IMR-90 (cell line): Measurements from ENCODE around the gene VAC14. TPM values are rescaled to one million over a fixed set of nuclear protein-coding genes. Genes with fewer than 3 reads are reported as not detected.

Source experiments
- ATAC-seq: fragments of 200-7000 bp; cut with Tn5 transposase; 2 replicates; pipeline ENCODE4 v1.9.1; 2020; ENCODE audit warnings: low read depth, mild to moderate bottlenecking, moderate library complexity
- BruUV-seq: library from RNA; stranded (reverse); fragments of 400-500 nt; replicated peaks from 2 replicates; lab custom pipeline; 2021; lab: Mats Ljungman, UMichigan
- CTCF ChIA-PET: fragments of 300-600 bp; formaldehyde crosslinking; extraction: SDS; loops from one replicate; lab custom pipeline; 2021; ENCODE audit warnings: antibody characterized with exemption; lab: Yijun Ruan, JAX
- POLR2A ChIA-PET: fragments of 300-600 bp; sonication (Branson Sonifier 250); formaldehyde crosslinking; loops from one replicate; lab custom pipeline; 2022; ENCODE audit warnings: antibody characterized with exemption; ENCODE audit not compliant: unreplicated experiment; lab: Charles Lee
- DNase-seq: peaks from one replicate; pipeline ENCODE4 v3.0.0; 2013
- H2AFZ ChIP-seq: replicated peaks from 2 replicates; pipeline ENCODE3; 2013; ENCODE audit warnings: low read length, mild to moderate bottlenecking; ENCODE audit not compliant: poor library complexity
- H2AK5ac ChIP-seq: 2 replicates; pipeline ENCODE4 v1.6.1; 2013; ENCODE audit warnings: low read depth, low read length, inconsistent platforms
- H2AK9ac ChIP-seq: replicated peaks from 2 replicates; pipeline ENCODE3; 2013; ENCODE audit warnings: mild to moderate bottlenecking, low read depth, low read length, moderate library complexity; ENCODE audit not compliant: poor library complexity
- H2BK120ac ChIP-seq: 2 replicates; pipeline ENCODE4 v1.6.1; 2013; ENCODE audit warnings: low read depth, low read length, inconsistent platforms
- H2BK15ac ChIP-seq: 3 replicates; pipeline ENCODE4 v1.6.1; 2013; ENCODE audit warnings: low read depth, low read length, inconsistent platforms
- H2BK20ac ChIP-seq: 2 replicates; pipeline ENCODE4 v1.6.1; 2013; ENCODE audit warnings: low read depth, mild to moderate bottlenecking, inconsistent platforms, low read length, moderate library complexity
- H2BK5ac ChIP-seq: 2 replicates; pipeline ENCODE4 v1.6.1; 2013; ENCODE audit warnings: mild to moderate bottlenecking, low read depth, low read length, inconsistent platforms; ENCODE audit not compliant: poor library complexity, severe bottlenecking
- H3K14ac ChIP-seq: replicated peaks from 2 replicates; pipeline ENCODE4 v1.6.1; 2013; ENCODE audit warnings: low read depth, low read length, inconsistent platforms
- H3K18ac ChIP-seq: 2 replicates; pipeline ENCODE4 v1.6.1; 2013; ENCODE audit warnings: low read depth, low read length, control low read depth
- H3K23ac ChIP-seq: 2 replicates; pipeline ENCODE4 v1.6.1; 2013; ENCODE audit warnings: low read depth, low read length, inconsistent platforms
- H3K27ac ChIP-seq: 2 replicates; pipeline ENCODE4 v1.5.1; 2013; ENCODE audit warnings: mild to moderate bottlenecking, control low read depth, low read length; ENCODE audit not compliant: insufficient read depth
- H3K27me3 ChIP-seq: 2 replicates; pipeline ENCODE4 v1.6.1; 2013; ENCODE audit warnings: low read length; ENCODE audit not compliant: control insufficient read depth, insufficient read depth
- H3K36me3 ChIP-seq: 2 replicates; pipeline ENCODE4 v1.6.1; 2013; ENCODE audit warnings: low read length, mixed read lengths; ENCODE audit not compliant: control insufficient read depth, insufficient read depth
- H3K4ac ChIP-seq: 2 replicates; pipeline ENCODE4 v1.6.1; 2013; ENCODE audit warnings: low read depth, low read length, inconsistent platforms
- H3K4me1 ChIP-seq: 2 replicates; pipeline ENCODE4 v1.6.1; 2013; ENCODE audit warnings: low read length, mixed read lengths; ENCODE audit not compliant: control insufficient read depth, insufficient read depth
- H3K4me2 ChIP-seq: 2 replicates; pipeline ENCODE4 v1.6.1; 2013; ENCODE audit warnings: low read depth, mild to moderate bottlenecking, control low read depth, low read length, moderate library complexity
- H3K4me3 ChIP-seq: 2 replicates; pipeline ENCODE4 v1.5.1; 2013; ENCODE audit warnings: low read depth, mild to moderate bottlenecking, control low read depth, low read length, moderate library complexity; ENCODE audit not compliant: insufficient read depth
- H3K56ac ChIP-seq: 2 replicates; pipeline ENCODE4 v1.6.1; 2013; ENCODE audit warnings: low read length, inconsistent platforms; ENCODE audit not compliant: insufficient read depth; ENCODE audit errors: extremely low read depth
- H3K79me1 ChIP-seq, 2 experiments: 2 replicates each; pipeline ENCODE4 v1.6.1; 2013; ENCODE audit warnings: low read length in 2 of 2, inconsistent platforms in 1 of 2, low read depth in 1 of 2
- H3K9ac ChIP-seq: 2 replicates; pipeline ENCODE4 v1.6.1; 2013; ENCODE audit warnings: low read depth, low read length, control low read depth
- H3K9me1 ChIP-seq: 2 replicates; pipeline ENCODE4 v1.6.1; 2013; ENCODE audit warnings: low read length, inconsistent platforms; ENCODE audit not compliant: insufficient read depth
- H3K9me3 ChIP-seq: 2 replicates; pipeline ENCODE4 v1.6.1; 2013; ENCODE audit warnings: low read length; ENCODE audit not compliant: control insufficient read depth, insufficient read depth
- H4K20me1 ChIP-seq: 2 replicates; pipeline ENCODE4 v1.6.1; 2013; ENCODE audit warnings: low read length, inconsistent platforms; ENCODE audit not compliant: insufficient read depth
- H4K5ac ChIP-seq: 2 replicates; pipeline ENCODE4 v1.6.1; 2013; ENCODE audit warnings: mild to moderate bottlenecking, low read depth, low read length, control low read depth
- H4K8ac ChIP-seq, 2 experiments: 2 replicates each; pipeline ENCODE4 v1.6.1; 2013; ENCODE audit warnings: low read depth in 2 of 2, low read length in 2 of 2, control low read depth in 1 of 2, inconsistent platforms in 1 of 2
- H4K91ac ChIP-seq: 2 replicates; pipeline ENCODE4 v1.6.1; 2013; ENCODE audit warnings: low read depth, low read length, inconsistent platforms; ENCODE audit not compliant: insufficient read depth
- BHLHE40 ChIP-seq: fragments of 150-350 bp; IDR thresholded peaks from 2 replicates; pipeline ENCODE4 v1.6.1; 2016; ENCODE audit warnings: mild to moderate bottlenecking, low read depth, low read length
- CEBPB ChIP-seq: IDR thresholded peaks from 2 replicates; pipeline ENCODE4 v1.6.1; 2012; ENCODE audit warnings: low read depth, low read length, improper control_type of control experiment
- CHD1 ChIP-seq: IDR thresholded peaks from 2 replicates; pipeline ENCODE4 v1.6.1; 2012; ENCODE audit warnings: low read depth, low read length, improper control_type of control experiment
- MAFK ChIP-seq: IDR thresholded peaks from 2 replicates; pipeline ENCODE4 v1.6.1; 2012; ENCODE audit warnings: low read depth, low read length, improper control_type of control experiment
- MAZ ChIP-seq: IDR thresholded peaks from 2 replicates; pipeline ENCODE4 v1.6.1; 2012; ENCODE audit warnings: low read depth, mild to moderate bottlenecking, low read length, improper control_type of control experiment, moderate library complexity, borderline replicate concordance
- MXI1 ChIP-seq: IDR thresholded peaks from 2 replicates; pipeline ENCODE4 v1.6.1; 2012; ENCODE audit warnings: low read depth, mild to moderate bottlenecking, low read length, moderate library complexity, borderline replicate concordance
- NFE2L2 ChIP-seq: fragments of 150-350 bp; IDR thresholded peaks from 2 replicates; pipeline ENCODE4 v1.6.1; 2016; ENCODE audit warnings: low read depth, mild to moderate bottlenecking, low read length
- POLR2A ChIP-seq: IDR thresholded peaks from 2 replicates; pipeline ENCODE4 v1.6.1; 2012; ENCODE audit warnings: mild to moderate bottlenecking, low read depth, low read length
- RAD21 ChIP-seq: IDR thresholded peaks from 2 replicates; pipeline ENCODE4 v1.6.1; 2012; ENCODE audit warnings: low read length, improper control_type of control experiment
- RCOR1 ChIP-seq: IDR thresholded peaks from 2 replicates; pipeline ENCODE4 v1.6.1; 2012; ENCODE audit warnings: mild to moderate bottlenecking, low read length, improper control_type of control experiment; ENCODE audit not compliant: insufficient replicate concordance
- RFX5 ChIP-seq: IDR thresholded peaks from 2 replicates; pipeline ENCODE4 v1.8.0; 2012; ENCODE audit warnings: low read depth, mild to moderate bottlenecking, low read length, moderate library complexity
- SMC3 ChIP-seq: fragments of 150-350 bp; IDR thresholded peaks from 2 replicates; pipeline ENCODE4 v1.6.1; 2016; ENCODE audit warnings: low read depth, mild to moderate bottlenecking, antibody characterized with exemption, low read length, moderate library complexity
- WGBS, 2 experiments: methylation state at CpG; one replicate each; pipeline versions ENCODE4 v1.1.5 to v1.1.7; 2013; ENCODE audit warnings: missing lambda C conversion rate in 2 of 2; ENCODE audit not compliant: insufficient read length in 1 of 2; ENCODE audit errors: extremely low coverage in 2 of 2; 5-methylcytosine and 5-hydroxymethylcytosine counted together
- dilution Hi-C: fragments of 300-500 bp; cut with HindIII; formaldehyde crosslinking; loops from one replicate; pipeline ENCODE4 v1.14.3; 2018; ENCODE audit warnings: low sequenced_read_pairs; ENCODE audit not compliant: unreplicated experiment
- in situ Hi-C: fragments of 300-500 bp; cut with MboI; formaldehyde crosslinking; loops from 3 replicates; pipeline ENCODE4 v1.14.3; 2019; ENCODE audit warnings: low sequenced_read_pairs, inconsistent platforms, mixed read lengths
- intact Hi-C: fragments of 100-400 bp; cut with micrococcal nuclease; formaldehyde crosslinking; loops from 2 replicates; pipeline ENCODE4 v1.10.0; 2022
- polyA plus RNA-seq, 3 experiments: library from polyadenylated mRNA; depleted of rRNA; stranded (reverse); fragments of >200 nt; gene quantifications; 2 replicates each; pipeline ENCODE4 v1.2.3, GENCODE V29; 2012; ENCODE audit warnings: low replicate concordance in 1 of 3
- total RNA-seq: library from RNA; depleted of rRNA; stranded (reverse); fragments of >200 nt; gene quantifications from 2 replicates; pipeline ENCODE4 v1.2.3, GENCODE V29; 2012
- TF ChIP-seq, protein P1 (sequence below): fragments of 150-350 bp; IDR thresholded peaks from 2 replicates; pipeline ENCODE4 v1.6.1; 2016; ENCODE audit warnings: low read depth, mild to moderate bottlenecking, low read length, moderate library complexity, borderline replicate concordance
- TF ChIP-seq, protein P2 (sequence below): fragments of 150-350 bp; IDR thresholded peaks from 2 replicates; pipeline ENCODE4 v1.6.1; 2017; ENCODE audit warnings: mild to moderate bottlenecking, antibody characterized with exemption, low read length, low read depth
- TF ChIP-seq, protein P3 (sequence below): conservative IDR thresholded peaks from 2 replicates; pipeline ENCODE4 v1.5.1; 2012; ENCODE audit warnings: mild to moderate bottlenecking, low read depth, low read length, improper control_type of control experiment

VAC14 gene
- total and polyA plus RNA-seq, 2 of the 4 experiments (the other 2 are of a cell fraction), result 21.1 to 40.2 TPM

DNA sequence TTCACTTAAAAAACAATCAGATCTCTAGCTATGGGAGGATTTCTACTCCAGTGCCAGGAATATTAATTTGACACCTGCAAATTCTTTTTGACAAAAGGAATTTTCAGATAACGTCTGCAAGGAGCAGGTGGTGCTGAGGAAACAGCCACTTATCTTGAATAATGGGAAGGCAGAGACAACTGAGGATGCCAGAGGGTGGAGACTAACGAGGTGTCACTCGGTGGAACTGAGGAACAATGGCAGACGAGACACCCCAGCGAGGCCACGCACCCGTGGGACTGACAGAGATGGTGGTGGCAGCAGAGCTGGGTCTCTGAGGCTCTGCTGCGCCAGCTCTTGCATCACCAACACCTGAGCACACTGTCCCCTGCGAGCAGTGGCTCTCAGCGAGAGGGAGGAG lies 42.2 kb downstream of the VAC14 start:
- ChIA-PET CTCF (no interaction called here), POLR2A (no interaction called here)
- in situ Hi-C loops, result no loop called here
- Histone ChIP-seq H3K4me1 (peaks cover 20% of the 10 kb centered on the region), H3K9me3 (no peaks in the 10 kb centered on the region), H3K79me1 (peaks cover 0 to 33% of the 10 kb centered on the region in 2 experiments; a peak in 2 of 4 replicates), H3K14ac (no peak overlapping the region), H2BK20ac (no peak overlapping the region), H3K9ac (no peak overlapping the region), H3K36me3 (peaks cover 9% of the 10 kb centered on the region), H2BK5ac (no peak overlapping the region), H3K4me3 (no peak overlapping the region), H4K5ac (no peak overlapping the region), H3K4ac (peak overlapping the region; percentile 25; the same call in 1 of the 2 replicates), H2AK9ac (peak overlapping the region; percentile 34), H3K18ac (no peak overlapping the region), H2AK5ac (peak overlapping the region; percentile 72), H2BK15ac (no peak overlapping the region), H3K9me1 (peaks cover 21% of the 10 kb centered on the region), H2AFZ (peak overlapping the region; percentile 16), H4K8ac (no peak overlapping the region), H3K27ac (no peak overlapping the region), H3K27me3 (no peaks in the 10 kb centered on the region), H3K23ac (no peak overlapping the region), H4K20me1 (no peaks in the 10 kb centered on the region; the same call in 1 of the 2 replicates), H2BK120ac (no peak overlapping the region), H3K56ac (no peak overlapping the region), H4K91ac (peak overlapping the region; percentile 27; the same call in 1 of the 2 replicates), H3K4me2 (no peak overlapping the region)
- intact Hi-C loops, result no loop called here
- DNase-seq (no peak), ATAC-seq (no peak)
- dilution Hi-C loops, result no loop called here
- BruUV-seq, result no TSS peak
- TF ChIP-seq NFE2L2 (no peak), BHLHE40 (no peak), CHD1 (no peak), POLR2A (no peak), RCOR1 (no peak), MAZ (no peak), SMC3 (no peak), MXI1 (no peak), MAFK (no peak), RFX5 (no peak), CEBPB (no peak), RAD21 (no peak)
- TF ChIP-seq, protein P1, sequence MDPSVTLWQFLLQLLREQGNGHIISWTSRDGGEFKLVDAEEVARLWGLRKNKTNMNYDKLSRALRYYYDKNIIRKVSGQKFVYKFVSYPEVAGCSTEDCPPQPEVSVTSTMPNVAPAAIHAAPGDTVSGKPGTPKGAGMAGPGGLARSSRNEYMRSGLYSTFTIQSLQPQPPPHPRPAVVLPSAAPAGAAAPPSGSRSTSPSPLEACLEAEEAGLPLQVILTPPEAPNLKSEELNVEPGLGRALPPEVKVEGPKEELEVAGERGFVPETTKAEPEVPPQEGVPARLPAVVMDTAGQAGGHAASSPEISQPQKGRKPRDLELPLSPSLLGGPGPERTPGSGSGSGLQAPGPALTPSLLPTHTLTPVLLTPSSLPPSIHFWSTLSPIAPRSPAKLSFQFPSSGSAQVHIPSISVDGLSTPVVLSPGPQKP, result no peak
- TF ChIP-seq, protein P2, sequence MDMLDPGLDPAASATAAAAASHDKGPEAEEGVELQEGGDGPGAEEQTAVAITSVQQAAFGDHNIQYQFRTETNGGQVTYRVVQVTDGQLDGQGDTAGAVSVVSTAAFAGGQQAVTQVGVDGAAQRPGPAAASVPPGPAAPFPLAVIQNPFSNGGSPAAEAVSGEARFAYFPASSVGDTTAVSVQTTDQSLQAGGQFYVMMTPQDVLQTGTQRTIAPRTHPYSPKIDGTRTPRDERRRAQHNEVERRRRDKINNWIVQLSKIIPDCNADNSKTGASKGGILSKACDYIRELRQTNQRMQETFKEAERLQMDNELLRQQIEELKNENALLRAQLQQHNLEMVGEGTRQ, result no peak
- TF ChIP-seq, protein P3, sequence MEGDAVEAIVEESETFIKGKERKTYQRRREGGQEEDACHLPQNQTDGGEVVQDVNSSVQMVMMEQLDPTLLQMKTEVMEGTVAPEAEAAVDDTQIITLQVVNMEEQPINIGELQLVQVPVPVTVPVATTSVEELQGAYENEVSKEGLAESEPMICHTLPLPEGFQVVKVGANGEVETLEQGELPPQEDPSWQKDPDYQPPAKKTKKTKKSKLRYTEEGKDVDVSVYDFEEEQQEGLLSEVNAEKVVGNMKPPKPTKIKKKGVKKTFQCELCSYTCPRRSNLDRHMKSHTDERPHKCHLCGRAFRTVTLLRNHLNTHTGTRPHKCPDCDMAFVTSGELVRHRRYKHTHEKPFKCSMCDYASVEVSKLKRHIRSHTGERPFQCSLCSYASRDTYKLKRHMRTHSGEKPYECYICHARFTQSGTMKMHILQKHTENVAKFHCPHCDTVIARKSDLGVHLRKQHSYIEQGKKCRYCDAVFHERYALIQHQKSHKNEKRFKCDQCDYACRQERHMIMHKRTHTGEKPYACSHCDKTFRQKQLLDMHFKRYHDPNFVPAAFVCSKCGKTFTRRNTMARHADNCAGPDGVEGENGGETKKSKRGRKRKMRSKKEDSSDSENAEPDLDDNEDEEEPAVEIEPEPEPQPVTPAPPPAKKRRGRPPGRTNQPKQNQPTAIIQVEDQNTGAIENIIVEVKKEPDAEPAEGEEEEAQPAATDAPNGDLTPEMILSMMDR, result no peak
- 95% methylated on average over 7 of the region's 10 CpGs; no CpG with 5 or more reads in 1 of the 2 experiments for WGBS, 2 experiments
